Panc1 (cell line): ENCODE results near the gene GPR82. TPM values are rescaled to one million over a fixed set of nuclear protein-coding genes. Genes with fewer than 3 reads are reported as not detected.

ENCODE experiments used
- ATAC-seq: fragments of 200-7000 bp; cut with Tn5 transposase; 2 replicates; pipeline ENCODE4 v1.9.1; 2020; ENCODE audit warnings: mild to moderate bottlenecking, moderate library complexity
- BruUV-seq: library from RNA; stranded (reverse); fragments of 400-500 nt; replicated peaks from 2 replicates; lab custom pipeline; 2021; lab: Mats Ljungman, UMichigan
- CTCF ChIA-PET: fragments of 300-600 bp; sonication (Branson Sonifier 250); formaldehyde crosslinking; loops from one replicate; lab custom pipeline; 2022; ENCODE audit warnings: antibody characterized with exemption; lab: Charles Lee
- POLR2A ChIA-PET: fragments of 300-600 bp; sonication (Branson Sonifier 250); formaldehyde crosslinking; loops from one replicate; lab custom pipeline; 2022; ENCODE audit warnings: antibody characterized with exemption; lab: Charles Lee
- DNase-seq: peaks from one replicate; pipeline ENCODE4 v3.0.0-alpha.2; 2010; ENCODE audit warnings: low read depth, low spot score
- H3K27ac ChIP-seq: 2 replicates; pipeline ENCODE4 v1.5.1; 2011; ENCODE audit warnings: mild to moderate bottlenecking, low read length, inconsistent platforms
- H3K27me3 ChIP-seq: fragments of 200-500 bp; sonication (Bioruptor generic); 2 replicates; pipeline ENCODE4 v1.6.0; 2014; ENCODE audit warnings: low read length, inconsistent platforms; ENCODE audit not compliant: control insufficient read depth, insufficient read depth
- H3K36me3 ChIP-seq: fragments of 200-500 bp; sonication (Bioruptor generic); 2 replicates; pipeline ENCODE4 v1.5.1; 2014; ENCODE audit warnings: inconsistent platforms, mild to moderate bottlenecking, low read length, moderate library complexity; ENCODE audit not compliant: control insufficient read depth, insufficient read depth
- H3K4me1 ChIP-seq: 2 replicates; pipeline ENCODE4 v1.5.1; 2011; ENCODE audit warnings: inconsistent platforms, mild to moderate bottlenecking, low read length, moderate library complexity; ENCODE audit not compliant: control insufficient read depth, insufficient read depth
- H3K4me3 ChIP-seq, 2 experiments: 2 replicates each; pipeline ENCODE4 v1.5.1; 2011 to 2012; ENCODE audit warnings: low read depth in 2 of 2, low read length in 2 of 2, mild to moderate bottlenecking in 2 of 2, inconsistent platforms in 1 of 2, moderate library complexity in 1 of 2
- H3K9me3 ChIP-seq: fragments of 200-500 bp; sonication (Bioruptor generic); 2 replicates; pipeline ENCODE4 v1.5.1; 2014; ENCODE audit warnings: low read depth, mild to moderate bottlenecking, inconsistent platforms, low read length, moderate library complexity; ENCODE audit not compliant: control insufficient read depth, insufficient read depth
- POLR2AphosphoS5 ChIP-seq: IDR thresholded peaks from 2 replicates; pipeline ENCODE4 v1.6.1; 2012; ENCODE audit warnings: mild to moderate bottlenecking, low read depth, low read length, moderate library complexity
- SIN3A ChIP-seq: IDR thresholded peaks from 2 replicates; pipeline ENCODE4 v1.6.1; 2012; ENCODE audit warnings: low read depth, mild to moderate bottlenecking, low read length, moderate library complexity, borderline replicate concordance; ENCODE audit not compliant: insufficient read depth
- TCF7L2 ChIP-seq: IDR thresholded peaks from 2 replicates; pipeline ENCODE4 v1.6.1; 2011; ENCODE audit warnings: mild to moderate bottlenecking, low read depth, low read length, inconsistent platforms
- in situ Hi-C: cut with HindIII; loops from 2 replicates; pipeline ENCODE4 v1.10.0; 2016; ENCODE audit warnings: low sequenced_read_pairs, low pct_unique_long_range_greater_than_20kb
- intact Hi-C: fragments of 100-400 bp; cut with micrococcal nuclease; formaldehyde crosslinking; loops from one replicate; pipeline ENCODE4 v1.10.0; 2022; ENCODE audit not compliant: unreplicated experiment
- total RNA-seq: library from RNA; stranded (reverse); gene quantifications from one replicate; pipeline ENCODE4 v1.2.1, GENCODE V29; 2021; ENCODE audit not compliant: unreplicated experiment
- TF ChIP-seq, protein P1 (sequence below): fragments of 450-650 bp; IDR thresholded peaks from 2 replicates; pipeline ENCODE4 v1.5.1; 2017; ENCODE audit warnings: mild to moderate bottlenecking
- TF ChIP-seq, protein P2 (sequence below), 2 experiments: IDR thresholded peaks; 2 replicates each; pipeline ENCODE4 v1.6.1; 2011 to 2012; ENCODE audit warnings: low read depth in 2 of 2, control low read depth in 1 of 2, low read length in 1 of 2, mild to moderate bottlenecking in 1 of 2, moderate library complexity in 1 of 2; ENCODE audit not compliant: insufficient read depth in 1 of 2

GPR82 gene
- total RNA-seq, 1 experiment from 2014 or later = not detected

DNA sequence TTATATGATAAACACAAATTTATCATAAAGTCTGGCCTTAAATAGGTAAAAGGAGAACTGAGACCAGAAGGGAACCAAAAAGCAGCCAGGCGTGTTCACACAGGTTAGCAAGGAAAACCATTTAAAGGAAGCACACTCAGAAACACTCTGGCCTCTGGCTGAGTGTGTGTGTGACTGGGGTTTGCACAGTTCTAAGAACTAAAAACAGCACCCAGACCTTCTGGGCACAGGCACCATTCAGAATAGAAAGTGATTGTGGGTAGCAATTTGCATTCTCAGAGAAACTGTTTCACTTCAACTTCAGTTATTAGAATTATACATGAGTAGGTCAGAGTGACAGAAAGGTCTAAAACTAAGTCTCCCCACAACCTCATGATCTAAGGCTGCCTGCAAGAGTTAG is 10.0 kb downstream of the GPR82 start:
- ChIA-PET CTCF (no interaction called here), POLR2A (no interaction called here)
- Histone ChIP-seq H3K27ac (no peak overlapping the region), H3K9me3 (no peaks in the 10 kb centered on the region), H3K4me1 (no peaks in the 10 kb centered on the region), H3K27me3 (no peaks in the 10 kb centered on the region), H3K36me3 (no peaks in the 10 kb centered on the region; the same call in 1 of the 2 replicates), H3K4me3 (no peak overlapping the region)
- ATAC-seq (no peak), DNase-seq (no peak)
- in situ Hi-C loops (no loop called here), intact Hi-C loops (no loop called here)
- no peak for TF ChIP-seq SIN3A
- TF ChIP-seq, protein P1, sequence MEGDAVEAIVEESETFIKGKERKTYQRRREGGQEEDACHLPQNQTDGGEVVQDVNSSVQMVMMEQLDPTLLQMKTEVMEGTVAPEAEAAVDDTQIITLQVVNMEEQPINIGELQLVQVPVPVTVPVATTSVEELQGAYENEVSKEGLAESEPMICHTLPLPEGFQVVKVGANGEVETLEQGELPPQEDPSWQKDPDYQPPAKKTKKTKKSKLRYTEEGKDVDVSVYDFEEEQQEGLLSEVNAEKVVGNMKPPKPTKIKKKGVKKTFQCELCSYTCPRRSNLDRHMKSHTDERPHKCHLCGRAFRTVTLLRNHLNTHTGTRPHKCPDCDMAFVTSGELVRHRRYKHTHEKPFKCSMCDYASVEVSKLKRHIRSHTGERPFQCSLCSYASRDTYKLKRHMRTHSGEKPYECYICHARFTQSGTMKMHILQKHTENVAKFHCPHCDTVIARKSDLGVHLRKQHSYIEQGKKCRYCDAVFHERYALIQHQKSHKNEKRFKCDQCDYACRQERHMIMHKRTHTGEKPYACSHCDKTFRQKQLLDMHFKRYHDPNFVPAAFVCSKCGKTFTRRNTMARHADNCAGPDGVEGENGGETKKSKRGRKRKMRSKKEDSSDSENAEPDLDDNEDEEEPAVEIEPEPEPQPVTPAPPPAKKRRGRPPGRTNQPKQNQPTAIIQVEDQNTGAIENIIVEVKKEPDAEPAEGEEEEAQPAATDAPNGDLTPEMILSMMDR = no peak
- TF ChIP-seq, protein P2, sequence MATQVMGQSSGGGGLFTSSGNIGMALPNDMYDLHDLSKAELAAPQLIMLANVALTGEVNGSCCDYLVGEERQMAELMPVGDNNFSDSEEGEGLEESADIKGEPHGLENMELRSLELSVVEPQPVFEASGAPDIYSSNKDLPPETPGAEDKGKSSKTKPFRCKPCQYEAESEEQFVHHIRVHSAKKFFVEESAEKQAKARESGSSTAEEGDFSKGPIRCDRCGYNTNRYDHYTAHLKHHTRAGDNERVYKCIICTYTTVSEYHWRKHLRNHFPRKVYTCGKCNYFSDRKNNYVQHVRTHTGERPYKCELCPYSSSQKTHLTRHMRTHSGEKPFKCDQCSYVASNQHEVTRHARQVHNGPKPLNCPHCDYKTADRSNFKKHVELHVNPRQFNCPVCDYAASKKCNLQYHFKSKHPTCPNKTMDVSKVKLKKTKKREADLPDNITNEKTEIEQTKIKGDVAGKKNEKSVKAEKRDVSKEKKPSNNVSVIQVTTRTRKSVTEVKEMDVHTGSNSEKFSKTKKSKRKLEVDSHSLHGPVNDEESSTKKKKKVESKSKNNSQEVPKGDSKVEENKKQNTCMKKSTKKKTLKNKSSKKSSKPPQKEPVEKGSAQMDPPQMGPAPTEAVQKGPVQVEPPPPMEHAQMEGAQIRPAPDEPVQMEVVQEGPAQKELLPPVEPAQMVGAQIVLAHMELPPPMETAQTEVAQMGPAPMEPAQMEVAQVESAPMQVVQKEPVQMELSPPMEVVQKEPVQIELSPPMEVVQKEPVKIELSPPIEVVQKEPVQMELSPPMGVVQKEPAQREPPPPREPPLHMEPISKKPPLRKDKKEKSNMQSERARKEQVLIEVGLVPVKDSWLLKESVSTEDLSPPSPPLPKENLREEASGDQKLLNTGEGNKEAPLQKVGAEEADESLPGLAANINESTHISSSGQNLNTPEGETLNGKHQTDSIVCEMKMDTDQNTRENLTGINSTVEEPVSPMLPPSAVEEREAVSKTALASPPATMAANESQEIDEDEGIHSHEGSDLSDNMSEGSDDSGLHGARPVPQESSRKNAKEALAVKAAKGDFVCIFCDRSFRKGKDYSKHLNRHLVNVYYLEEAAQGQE (IDR thresholded peaks at IDR 0.05; ENCODE audit: insufficient read depth in 1 of 2, low read depth in 2 of 2, low read length in 1 of 2) = no peak
- no peak for TF ChIP-seq TCF7L2
- TF ChIP-seq POLR2AphosphoS5 = no peak
- BruUV-seq = no TSS peak

DNA sequence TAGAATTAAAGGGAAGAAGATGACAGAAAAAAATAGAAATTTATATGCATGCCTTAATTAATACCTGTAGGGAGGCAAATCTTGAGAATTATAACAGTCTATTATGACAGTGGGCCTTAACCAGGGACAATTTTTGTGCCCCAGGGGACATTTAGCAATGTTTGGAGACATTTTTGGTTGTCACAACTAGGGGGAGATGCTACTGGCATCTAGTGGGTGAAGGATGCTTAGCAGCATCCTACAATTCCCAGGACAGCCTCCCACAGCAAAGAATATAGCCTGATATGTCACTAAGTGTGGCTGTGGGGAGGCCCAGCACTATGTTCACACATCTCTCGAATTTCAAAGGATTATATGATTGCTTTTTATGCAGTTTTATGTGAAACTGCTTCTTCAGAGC is 10.5 kb downstream of the GPR82 start:
- ATAC-seq (no peak), DNase-seq (peak; percentile 2)
- intact Hi-C loops = no loop called here
- Histone ChIP-seq H3K9me3 (no peaks in the 10 kb centered on the region), H3K36me3 (no peaks in the 10 kb centered on the region; the same call in 1 of the 2 replicates), H3K27me3 (no peaks in the 10 kb centered on the region), H3K27ac (no peak overlapping the region), H3K4me3 (no peak overlapping the region), H3K4me1 (no peaks in the 10 kb centered on the region)
- no peak for TF ChIP-seq POLR2AphosphoS5
- TF ChIP-seq, protein P1 = peak; percentile 57
- in situ Hi-C loops = no loop called here
- no TSS peak for BruUV-seq
- ChIA-PET CTCF (interaction anchor here (0.6 kb wide), 1 partner anchor 496 kb away, joined by 3 read pairs; no protein-coding TSS in a partner anchor), POLR2A (no interaction called here)
